Measurements from ENCODE around the gene ASPHD2. TPM values are rescaled to one million over a fixed set of nuclear protein-coding genes. Genes with fewer than 3 reads are reported as not detected.

Gene ASPHD2
- total RNA-seq, 1 experiment from 2014 or later, result not detected

GRCh38 chr22:26430600-26430999, 1.5 kb downstream of the ASPHD2 start:
- Mint-ChIP-seq H3K4me1 (ENCODE audit: low read depth, unreplicated experiment) (peaks cover 9% of the 10 kb centered on the region), H3K27me3 (ENCODE audit: insufficient read depth, unreplicated experiment) (peaks cover 32% of the 10 kb centered on the region), H3K4me3 (ENCODE audit: unreplicated experiment) (peak overlapping the region; percentile 94), H3K36me3 (ENCODE audit: insufficient read depth, unreplicated experiment) (peaks cover 6% of the 10 kb centered on the region), H3K27ac (ENCODE audit: unreplicated experiment) (no peak overlapping the region), H3K9me3 (ENCODE audit: unreplicated experiment) (no peaks in the 10 kb centered on the region)
- no peak for DNase-seq
- no TSS peak for BruUV-seq (replicated peaks)
- Histone ChIP-seq H3K27me3 (replicated peaks; ENCODE audit: control insufficient read depth, insufficient read depth, low read length) (no peaks in the 10 kb centered on the region), H3K9me3 (no peaks in the 10 kb centered on the region), H3K4me3 (ENCODE audit: low read depth, low read length) (no peak overlapping the region), H3K36me3 (ENCODE audit: control insufficient read depth, insufficient read depth, low read length) (no peaks in the 10 kb centered on the region), H3K4me1 (0 out of 2 replicates have a peak, but pooled peaks cover 3% of the 10 kb centered on the region)
- intact Hi-C loops (cut with micrococcal nuclease; ENCODE audit: unreplicated experiment), result no loop called here
- no peak for TF ChIP-seq CTCF (IDR thresholded peaks at IDR 0.05; ENCODE audit: insufficient read depth in 1 of 2, low read depth in 1 of 2, low read length in 1 of 2, severe bottlenecking in 1 of 2, unreplicated experiment in 1 of 2)
- ChIA-PET POLR2A (no interaction called here), CTCF (no interaction called here)

- Mint-ChIP-seq H3K27ac (ENCODE audit: unreplicated experiment) (no peak overlapping the region), H3K36me3 (ENCODE audit: insufficient read depth, unreplicated experiment) (peaks cover 6% of the 10 kb centered on the region), H3K9me3 (ENCODE audit: unreplicated experiment) (no peaks in the 10 kb centered on the region), H3K27me3 (ENCODE audit: insufficient read depth, unreplicated experiment) (peaks cover 32% of the 10 kb centered on the region), H3K4me3 (ENCODE audit: unreplicated experiment) (no peak overlapping the region), H3K4me1 (ENCODE audit: low read depth, unreplicated experiment) (peaks cover 9% of the 10 kb centered on the region)
- Histone ChIP-seq H3K27me3 (replicated peaks; ENCODE audit: control insufficient read depth, insufficient read depth, low read length) (no peaks in the 10 kb centered on the region), H3K9me3 (no peaks in the 10 kb centered on the region), H3K4me3 (ENCODE audit: low read depth, low read length) (no peak overlapping the region), H3K36me3 (ENCODE audit: control insufficient read depth, insufficient read depth, low read length) (no peaks in the 10 kb centered on the region), H3K4me1 (0 out of 2 replicates have a peak, but pooled peaks cover 3% of the 10 kb centered on the region)
- intact Hi-C loops (cut with micrococcal nuclease; ENCODE audit: unreplicated experiment), result no loop called here
- ChIA-PET CTCF (no interaction called here), POLR2A (no interaction called here)
- TF ChIP-seq CTCF (IDR thresholded peaks at IDR 0.05; ENCODE audit: insufficient read depth in 1 of 2, low read depth in 1 of 2, low read length in 1 of 2, severe bottlenecking in 1 of 2, unreplicated experiment in 1 of 2), result no peak
- no TSS peak for BruUV-seq (replicated peaks)
- DNase-seq, result no peak
Measured at GRCh38 chr22:26431261-26431995, 2.4 kb downstream of the ASPHD2 start.

- no peak for DNase-seq
- Mint-ChIP-seq H3K9me3 (ENCODE audit: unreplicated experiment) (no peaks in the 10 kb centered on the region), H3K4me3 (ENCODE audit: unreplicated experiment) (no peak overlapping the region), H3K27ac (ENCODE audit: unreplicated experiment) (no peak overlapping the region), H3K27me3 (ENCODE audit: insufficient read depth, unreplicated experiment) (peaks cover 27% of the 10 kb centered on the region), H3K36me3 (ENCODE audit: insufficient read depth, unreplicated experiment) (peaks cover 6% of the 10 kb centered on the region), H3K4me1 (ENCODE audit: low read depth, unreplicated experiment) (peaks cover 9% of the 10 kb centered on the region)
- ChIA-PET POLR2A (no interaction called here), CTCF (no interaction called here)
- Histone ChIP-seq H3K4me1 (0 out of 2 replicates have a peak, but pooled peaks cover 3% of the 10 kb centered on the region), H3K9me3 (no peaks in the 10 kb centered on the region), H3K27me3 (replicated peaks; ENCODE audit: control insufficient read depth, insufficient read depth, low read length) (no peaks in the 10 kb centered on the region), H3K36me3 (ENCODE audit: control insufficient read depth, insufficient read depth, low read length) (no peaks in the 10 kb centered on the region), H3K4me3 (ENCODE audit: low read depth, low read length) (no peak overlapping the region)
- no TSS peak for BruUV-seq (replicated peaks)
- intact Hi-C loops (cut with micrococcal nuclease; ENCODE audit: unreplicated experiment), result no loop called here
- no peak for TF ChIP-seq CTCF (IDR thresholded peaks at IDR 0.05; ENCODE audit: insufficient read depth in 1 of 2, low read depth in 1 of 2, low read length in 1 of 2, severe bottlenecking in 1 of 2, unreplicated experiment in 1 of 2)
Measured at GRCh38 chr22:26432619-26433311, 3.7 kb downstream of the ASPHD2 start.

All from Caco-2 (cell line).